Measurements from ENCODE around the gene PLCXD1. TPM values are rescaled to one million over a fixed set of nuclear protein-coding genes. Genes with fewer than 3 reads are reported as not detected.

PLCXD1 gene
- total and polyA plus RNA-seq, 9 of the 15 experiments (the other 6 are each of a cell fraction or from before 2014, with no cell fraction given), result 6.0 to 60.2 (median 39.5) TPM

DNA sequence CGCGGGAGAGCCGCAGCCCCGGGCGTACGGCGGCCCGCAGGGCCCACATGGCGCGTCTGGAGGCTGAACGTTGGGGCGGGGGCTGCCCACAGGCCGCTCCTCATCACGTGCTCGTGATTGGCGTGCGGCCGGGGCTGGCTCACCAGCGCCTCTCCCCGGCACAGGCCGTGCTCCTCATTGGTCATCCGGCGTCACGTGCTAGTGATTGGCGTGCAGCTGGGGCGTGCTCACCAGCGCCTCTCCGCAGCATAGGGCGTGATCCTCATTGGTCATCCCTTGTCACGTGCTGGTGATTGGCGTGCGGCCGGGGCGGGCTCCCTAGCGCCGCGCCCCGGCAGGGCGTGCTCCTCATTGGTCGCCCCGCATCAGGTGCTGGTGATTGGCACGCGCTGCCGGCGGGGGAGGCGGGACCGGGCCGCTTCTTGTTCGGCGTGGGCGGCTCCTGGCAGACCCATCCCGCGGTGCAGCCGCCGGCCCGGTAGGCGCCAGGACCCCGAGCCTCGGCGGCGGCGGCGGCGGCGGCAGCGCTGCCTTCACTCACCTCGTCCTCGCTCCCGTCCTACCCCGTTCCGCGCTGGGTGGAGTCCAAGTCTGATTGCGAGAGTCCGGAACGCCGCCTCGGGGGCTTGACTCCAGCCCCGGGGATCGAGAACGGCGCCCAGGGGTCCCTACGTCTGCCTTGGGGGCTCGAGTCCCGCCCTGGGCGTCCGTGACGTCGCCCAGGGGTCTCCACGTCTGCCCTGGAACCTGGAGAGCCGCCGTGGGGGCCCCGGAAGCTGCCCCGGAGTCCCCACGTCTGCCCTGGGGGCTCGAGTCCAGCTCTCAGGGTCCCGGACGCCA is 37.8 kb downstream of the PLCXD1 start, which contains the start of gene GTPBP6 (continued):
- TF ChIP-seq ILF3 (IDR thresholded peaks at IDR 0.05; ENCODE audit: borderline replicate concordance), result no peak
- TF ChIP-seq ZNF224 (CRISPR knock-in tag; IDR thresholded peaks at IDR 0.05), result no peak
- TF ChIP-seq NR1H2 (CRISPR knock-in tag; IDR thresholded peaks at IDR 0.05), result no peak
- TF ChIP-seq PTRF (tag; IDR thresholded peaks at IDR 0.05), result no peak
- no peak for TF ChIP-seq MTA1 (IDR thresholded peaks at IDR 0.05; ENCODE audit: borderline replicate concordance)
- no peak for TF ChIP-seq ZNF830 (CRISPR knock-in tag; IDR thresholded peaks at IDR 0.05)
- TF ChIP-seq, protein P1, sequence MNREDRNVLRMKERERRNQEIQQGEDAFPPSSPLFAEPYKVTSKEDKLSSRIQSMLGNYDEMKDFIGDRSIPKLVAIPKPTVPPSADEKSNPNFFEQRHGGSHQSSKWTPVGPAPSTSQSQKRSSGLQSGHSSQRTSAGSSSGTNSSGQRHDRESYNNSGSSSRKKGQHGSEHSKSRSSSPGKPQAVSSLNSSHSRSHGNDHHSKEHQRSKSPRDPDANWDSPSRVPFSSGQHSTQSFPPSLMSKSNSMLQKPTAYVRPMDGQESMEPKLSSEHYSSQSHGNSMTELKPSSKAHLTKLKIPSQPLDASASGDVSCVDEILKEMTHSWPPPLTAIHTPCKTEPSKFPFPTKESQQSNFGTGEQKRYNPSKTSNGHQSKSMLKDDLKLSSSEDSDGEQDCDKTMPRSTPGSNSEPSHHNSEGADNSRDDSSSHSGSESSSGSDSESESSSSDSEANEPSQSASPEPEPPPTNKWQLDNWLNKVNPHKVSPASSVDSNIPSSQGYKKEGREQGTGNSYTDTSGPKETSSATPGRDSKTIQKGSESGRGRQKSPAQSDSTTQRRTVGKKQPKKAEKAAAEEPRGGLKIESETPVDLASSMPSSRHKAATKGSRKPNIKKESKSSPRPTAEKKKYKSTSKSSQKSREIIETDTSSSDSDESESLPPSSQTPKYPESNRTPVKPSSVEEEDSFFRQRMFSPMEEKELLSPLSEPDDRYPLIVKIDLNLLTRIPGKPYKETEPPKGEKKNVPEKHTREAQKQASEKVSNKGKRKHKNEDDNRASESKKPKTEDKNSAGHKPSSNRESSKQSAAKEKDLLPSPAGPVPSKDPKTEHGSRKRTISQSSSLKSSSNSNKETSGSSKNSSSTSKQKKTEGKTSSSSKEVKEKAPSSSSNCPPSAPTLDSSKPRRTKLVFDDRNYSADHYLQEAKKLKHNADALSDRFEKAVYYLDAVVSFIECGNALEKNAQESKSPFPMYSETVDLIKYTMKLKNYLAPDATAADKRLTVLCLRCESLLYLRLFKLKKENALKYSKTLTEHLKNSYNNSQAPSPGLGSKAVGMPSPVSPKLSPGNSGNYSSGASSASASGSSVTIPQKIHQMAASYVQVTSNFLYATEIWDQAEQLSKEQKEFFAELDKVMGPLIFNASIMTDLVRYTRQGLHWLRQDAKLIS (CRISPR knock-in tag; IDR thresholded peaks at IDR 0.05), result no peak
- TF ChIP-seq, protein P2, sequence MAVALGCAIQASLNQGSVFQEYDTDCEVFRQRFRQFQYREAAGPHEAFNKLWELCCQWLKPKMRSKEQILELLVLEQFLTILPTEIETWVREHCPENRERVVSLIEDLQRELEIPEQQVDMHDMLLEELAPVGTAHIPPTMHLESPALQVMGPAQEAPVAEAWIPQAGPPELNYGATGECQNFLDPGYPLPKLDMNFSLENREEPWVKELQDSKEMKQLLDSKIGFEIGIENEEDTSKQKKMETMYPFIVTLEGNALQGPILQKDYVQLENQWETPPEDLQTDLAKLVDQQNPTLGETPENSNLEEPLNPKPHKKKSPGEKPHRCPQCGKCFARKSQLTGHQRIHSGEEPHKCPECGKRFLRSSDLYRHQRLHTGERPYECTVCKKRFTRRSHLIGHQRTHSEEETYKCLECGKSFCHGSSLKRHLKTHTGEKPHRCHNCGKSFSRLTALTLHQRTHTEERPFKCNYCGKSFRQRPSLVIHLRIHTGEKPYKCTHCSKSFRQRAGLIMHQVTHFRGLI (CRISPR knock-in tag; IDR thresholded peaks at IDR 0.05), result no peak
- TF ChIP-seq, protein P3, sequence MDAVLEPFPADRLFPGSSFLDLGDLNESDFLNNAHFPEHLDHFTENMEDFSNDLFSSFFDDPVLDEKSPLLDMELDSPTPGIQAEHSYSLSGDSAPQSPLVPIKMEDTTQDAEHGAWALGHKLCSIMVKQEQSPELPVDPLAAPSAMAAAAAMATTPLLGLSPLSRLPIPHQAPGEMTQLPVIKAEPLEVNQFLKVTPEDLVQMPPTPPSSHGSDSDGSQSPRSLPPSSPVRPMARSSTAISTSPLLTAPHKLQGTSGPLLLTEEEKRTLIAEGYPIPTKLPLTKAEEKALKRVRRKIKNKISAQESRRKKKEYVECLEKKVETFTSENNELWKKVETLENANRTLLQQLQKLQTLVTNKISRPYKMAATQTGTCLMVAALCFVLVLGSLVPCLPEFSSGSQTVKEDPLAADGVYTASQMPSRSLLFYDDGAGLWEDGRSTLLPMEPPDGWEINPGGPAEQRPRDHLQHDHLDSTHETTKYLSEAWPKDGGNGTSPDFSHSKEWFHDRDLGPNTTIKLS (IDR thresholded peaks at IDR 0.05; ENCODE audit: borderline replicate concordance, low read depth), result no peak
- TF ChIP-seq ZSCAN29 (IDR thresholded peaks at IDR 0.05), result no peak
